HG03565 (cell line): Measurements from ENCODE around the gene MSTO1.
"Not testable (repeated sequence)": the region's sequence is repeated elsewhere in the genome, so short reads cannot be mapped to it uniquely, and the experiment has no call there.

Experiments
- ATAC-seq: cut with Tn5 transposase; IDR thresholded peaks from one replicate; pipeline ENCODE4 v1.9.1; 2021; ENCODE audit warnings: mild to moderate bottlenecking, moderate library complexity; ENCODE audit not compliant: unreplicated experiment

Gene MSTO1

DNA sequence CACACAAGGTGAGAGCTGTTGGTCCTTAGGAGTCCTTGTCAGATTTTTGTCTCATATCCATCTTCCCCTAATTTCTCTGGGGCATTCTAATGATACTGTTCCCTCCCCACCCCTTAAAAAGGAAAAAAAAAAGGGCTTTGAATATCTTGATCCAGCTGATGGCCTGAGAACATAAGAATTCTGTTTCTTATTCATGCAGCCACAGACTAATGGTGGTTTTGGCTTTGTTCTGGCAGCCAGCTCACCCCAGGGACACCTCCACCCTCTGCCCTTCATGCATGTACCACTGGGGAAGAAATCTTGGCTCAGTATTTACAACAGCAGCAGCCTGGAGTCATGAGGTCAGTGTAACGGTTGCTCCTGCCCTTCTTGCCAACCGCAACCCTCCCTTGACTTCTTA, 3.2 kb downstream of the MSTO1 start:
- not testable (repeated sequence) for ATAC-seq

GRCh38 chr1:155622191-155622590, 12.2 kb downstream of the MSTO1 start:
- ATAC-seq: no peak

DNA sequence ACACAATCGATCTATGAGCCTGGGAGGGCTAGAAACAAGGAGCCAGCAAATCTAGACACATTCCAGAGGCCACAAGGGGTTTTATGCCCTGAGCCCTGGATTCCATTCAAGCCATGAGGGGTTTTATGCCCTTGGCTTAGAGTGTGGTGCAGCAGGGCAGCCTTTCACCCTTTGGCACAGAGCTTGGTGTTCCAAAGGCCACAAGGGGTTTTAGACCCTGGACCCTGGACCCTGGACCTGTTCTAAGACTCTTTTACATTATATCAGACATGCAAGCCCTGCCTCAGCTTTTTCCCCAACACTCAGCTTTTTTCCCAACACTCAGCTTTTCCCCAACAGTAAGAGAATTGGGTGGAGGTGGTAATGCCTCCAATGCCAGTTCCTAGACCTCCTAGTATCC, 13.3 kb downstream of the MSTO1 start:
- no peak for ATAC-seq

GRCh38 chr1:155626428-155626827, 16.4 kb downstream of the MSTO1 start:
- not testable (repeated sequence) for ATAC-seq

DNA sequence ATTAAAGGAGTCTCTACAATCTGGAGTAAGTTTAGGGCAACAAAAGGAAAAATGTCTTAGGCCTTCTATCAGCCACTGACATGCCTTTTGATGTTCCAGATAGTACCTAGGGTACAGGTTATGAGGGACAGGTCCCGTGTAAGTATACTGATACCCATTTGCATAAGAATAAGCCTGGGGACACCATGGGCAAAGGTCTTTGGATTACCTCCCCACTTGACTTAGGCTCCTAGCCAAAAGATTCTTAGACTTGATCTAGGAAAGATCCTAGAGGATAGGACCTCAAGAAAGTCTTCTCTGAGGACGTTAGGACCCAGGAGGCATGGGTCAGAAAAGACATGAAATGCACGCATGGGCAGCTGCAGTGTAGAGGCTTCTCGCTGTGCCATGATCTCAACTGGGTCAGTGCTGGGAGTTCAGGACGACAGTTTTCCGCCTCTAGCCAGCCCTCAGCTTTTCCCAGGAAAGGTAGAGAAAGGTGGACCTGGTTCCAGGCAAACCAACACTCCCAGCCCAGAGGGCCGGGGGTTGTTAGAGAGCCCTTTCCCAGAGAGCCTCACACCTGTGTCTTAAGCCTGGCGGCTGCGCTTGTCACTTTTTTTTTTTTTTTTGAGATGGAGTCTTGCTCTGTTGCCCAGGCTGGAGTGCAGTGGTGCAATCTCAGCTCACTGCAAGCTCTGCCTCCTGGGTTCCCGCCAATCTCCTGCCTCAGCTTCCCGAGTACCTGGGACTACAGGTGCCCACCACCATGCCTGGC, 26.6 kb downstream of the MSTO1 start:
- no peak for ATAC-seq

- ATAC-seq: no peak
Observed at GRCh38 chr1:155640367-155640766, 30.3 kb downstream of the MSTO1 start.

DNA sequence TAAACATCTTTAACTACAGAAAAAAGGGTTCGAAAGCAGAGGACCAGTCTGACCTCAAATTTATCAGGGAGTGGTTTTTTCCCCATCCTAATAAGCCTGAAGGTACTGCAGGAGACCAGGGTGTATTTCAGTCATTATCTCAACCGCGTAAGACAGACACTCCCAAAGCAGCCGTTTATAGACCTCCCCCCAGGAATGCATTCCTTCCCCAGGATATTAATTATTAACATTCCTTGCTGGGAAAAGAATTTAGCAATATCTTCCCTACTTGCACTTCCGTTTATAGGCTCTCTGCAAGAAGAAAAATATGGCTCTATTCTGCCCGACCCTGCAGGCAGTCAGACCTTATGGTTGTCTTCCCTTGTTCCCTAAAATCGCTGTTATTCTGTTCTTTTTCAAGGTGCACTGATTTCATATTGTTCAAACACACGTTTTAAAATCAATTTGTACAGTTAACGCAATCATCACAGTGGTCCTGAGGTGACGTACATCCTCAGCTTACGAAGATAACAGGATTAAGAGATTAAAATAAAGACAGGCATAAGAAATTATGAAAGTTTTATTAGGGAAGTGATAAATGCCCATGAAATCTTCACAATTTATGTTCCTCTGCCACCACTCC, 32.7 kb downstream of the MSTO1 start:
- ATAC-seq: not testable (repeated sequence)

- ATAC-seq: no peak
Observed at GRCh38 chr1:155643230-155643629, 33.2 kb downstream of the MSTO1 start.

DNA sequence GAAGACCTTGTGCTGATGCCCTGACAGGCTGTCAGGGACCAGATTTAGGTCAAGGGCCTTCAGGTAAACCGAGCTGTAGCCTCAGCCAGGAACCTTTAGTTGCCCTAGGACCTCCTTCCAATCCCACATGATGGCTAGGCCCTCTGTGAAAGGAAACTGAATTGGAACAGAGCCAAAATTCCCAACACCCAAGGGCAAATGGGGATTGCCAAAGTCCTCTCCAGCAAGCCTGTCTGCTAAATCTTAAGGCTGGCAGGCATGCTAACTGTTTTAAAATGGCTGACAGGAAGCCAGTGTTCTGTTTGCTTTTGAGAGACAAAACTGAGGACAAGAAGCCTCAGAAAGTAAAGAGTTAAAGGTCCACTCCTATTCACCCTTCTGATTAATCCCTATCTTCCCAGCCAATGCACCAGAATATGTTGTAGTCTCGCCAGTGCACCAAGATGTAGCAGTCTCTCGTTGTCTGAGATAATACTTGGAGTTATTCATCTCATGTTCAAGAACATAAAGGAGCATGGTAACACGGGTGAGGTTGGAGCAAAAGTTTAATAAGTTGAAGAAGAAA, 35.1 kb downstream of the MSTO1 start:
- no peak for ATAC-seq

GRCh38 chr1:155645648-155646047, 35.6 kb downstream of the MSTO1 start:
- ATAC-seq: no peak

- no peak for ATAC-seq
Observed at GRCh38 chr1:155646307-155646706, 36.3 kb downstream of the MSTO1 start.

DNA sequence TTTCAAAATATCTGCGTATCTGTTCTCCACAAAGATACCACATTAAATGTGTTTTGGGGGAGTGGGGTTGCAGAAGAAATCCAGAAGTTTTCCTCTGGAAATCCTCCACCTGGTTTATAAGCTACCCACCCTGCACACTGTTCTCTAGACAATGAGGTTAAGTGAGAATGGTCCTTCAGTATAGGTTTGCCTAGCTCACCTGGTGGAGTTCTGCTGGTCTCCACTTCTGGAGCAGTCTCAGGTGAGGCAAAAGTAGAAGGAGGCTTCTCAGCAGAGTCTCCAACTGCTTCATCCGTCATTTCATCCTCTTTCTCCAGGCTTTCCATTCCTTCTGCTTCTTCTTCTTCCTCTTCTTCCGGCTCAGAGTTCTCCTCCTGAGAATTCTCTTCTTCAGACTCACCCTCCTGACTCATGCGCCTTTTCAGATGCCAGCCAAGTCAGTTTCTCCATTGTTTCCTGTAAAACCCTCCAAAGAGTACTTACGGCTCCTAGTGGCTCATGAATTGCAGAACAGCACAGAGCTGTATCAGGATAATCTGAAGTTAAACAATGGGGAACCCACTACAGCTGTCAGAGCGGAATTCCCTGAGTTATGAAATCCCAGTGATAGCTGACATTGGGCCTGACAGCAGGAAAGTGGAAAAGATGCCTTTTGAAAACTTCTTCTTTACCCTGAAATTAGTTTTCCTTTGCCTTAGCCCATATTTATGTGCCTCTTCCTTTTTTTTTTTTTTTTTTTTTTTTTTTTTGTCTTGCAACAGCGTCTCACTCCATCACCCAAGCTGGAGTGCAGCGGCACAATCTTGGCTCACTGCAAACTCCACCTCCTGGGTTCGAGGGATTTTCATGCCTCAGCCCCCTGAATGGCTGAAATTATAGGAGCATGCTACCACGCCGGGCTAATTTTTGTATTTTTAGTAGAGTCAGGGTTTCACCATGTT, 38.5 kb downstream of the MSTO1 start:
- ATAC-seq: no peak

GRCh38 chr1:155649676-155650075, 39.7 kb downstream of the MSTO1 start:
- ATAC-seq: no peak

GRCh38 chr1:155650231-155650757, 40.3 kb downstream of the MSTO1 start:
- no peak for ATAC-seq

- ATAC-seq: no peak
Observed at GRCh38 chr1:155651861-155652661, 42.0 kb downstream of the MSTO1 start.

DNA sequence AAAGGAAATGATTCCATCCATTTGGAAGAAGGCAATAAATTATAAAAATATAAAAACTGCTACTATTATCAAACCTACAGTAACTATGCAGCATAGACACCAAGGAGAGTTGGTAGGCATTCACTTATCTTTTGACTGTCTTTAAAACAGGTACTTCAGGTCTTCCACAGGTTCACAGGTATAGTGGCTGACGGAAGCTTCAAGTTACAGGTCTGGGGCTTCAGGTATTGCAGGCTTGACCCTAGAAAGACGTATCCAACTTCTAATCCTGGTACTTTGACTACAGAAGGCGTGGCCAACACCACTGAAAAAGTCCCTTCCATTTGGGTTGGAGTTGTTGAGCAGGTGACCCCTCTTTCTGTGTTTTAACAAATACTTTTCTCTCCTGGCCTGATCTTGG, 42.9 kb downstream of the MSTO1 start:
- no peak for ATAC-seq

DNA sequence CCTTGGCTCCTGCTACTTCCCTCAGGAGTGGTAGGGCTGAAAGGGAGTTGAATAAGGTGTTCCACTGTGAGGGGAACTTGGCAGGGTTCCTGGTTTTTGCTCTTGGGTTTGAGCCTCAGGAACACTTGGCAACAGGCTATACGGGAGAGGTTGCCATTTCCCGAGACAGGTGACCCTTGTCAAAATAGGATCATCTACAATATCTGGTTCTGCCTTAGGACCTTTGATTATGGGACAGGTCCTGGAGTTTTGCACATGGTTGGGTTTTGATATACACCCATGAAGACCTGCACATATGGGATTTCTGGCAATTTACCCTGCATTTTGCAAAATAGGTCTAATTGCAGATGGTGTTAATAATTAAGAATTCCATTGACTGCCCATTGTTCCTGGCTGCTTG, 47.4 kb downstream of the MSTO1 start:
- ATAC-seq: no peak

GRCh38 chr1:155661239-155661638, 51.2 kb downstream of the MSTO1 start:
- not testable (repeated sequence) for ATAC-seq
